Activated naive CD8-positive, alpha-beta T cell (primary cell): ENCODE results near the gene ALPK3.

Experiments
- H3K27ac Mint-ChIP-seq: one replicate; pipeline ENCODE4 v1.8.0; 2021; ENCODE audit warnings: mixed read lengths
- H3K27me3 Mint-ChIP-seq: one replicate; pipeline ENCODE4 v1.8.0; 2021; ENCODE audit warnings: mixed read lengths
- H3K36me3 Mint-ChIP-seq: one replicate; pipeline ENCODE4 v1.8.0; 2021; ENCODE audit warnings: mixed read lengths
- H3K4me1 Mint-ChIP-seq: one replicate; pipeline ENCODE4 v1.8.0; 2021; ENCODE audit warnings: low read depth, mixed read lengths
- H3K4me3 Mint-ChIP-seq: one replicate; pipeline ENCODE4 v1.8.0; 2021; ENCODE audit warnings: mild to moderate bottlenecking, mixed read lengths
- H3K9me3 Mint-ChIP-seq: one replicate; pipeline ENCODE4 v1.8.0; 2021; ENCODE audit warnings: low read depth, mixed read lengths

Gene ALPK3

GRCh38 chr15:84911879-84912660 lies 94.9 kb downstream of the ALPK3 start:
- H3K9me3 Mint-ChIP-seq: no peaks in the 10 kb centered on the region
- no peak overlapping the region for H3K27ac Mint-ChIP-seq
- no peak overlapping the region for H3K4me3 Mint-ChIP-seq
- H3K27me3 Mint-ChIP-seq: peaks cover 6% of the 10 kb centered on the region
- peaks cover 2% of the 10 kb centered on the region for H3K36me3 Mint-ChIP-seq
- peaks cover 6% of the 10 kb centered on the region for H3K4me1 Mint-ChIP-seq

- Mint-ChIP-seq H3K9me3 (no peaks in the 10 kb centered on the region), H3K36me3 (peaks cover 2% of the 10 kb centered on the region), H3K4me1 (peaks cover 6% of the 10 kb centered on the region), H3K27ac (no peak overlapping the region), H3K27me3 (peaks cover 6% of the 10 kb centered on the region), H3K4me3 (no peak overlapping the region)
These were observed 96.2 kb downstream of the ALPK3 start for GRCh38 chr15:84913360-84913723.

- Mint-ChIP-seq H3K27me3 (peaks cover 6% of the 10 kb centered on the region), H3K9me3 (no peaks in the 10 kb centered on the region), H3K27ac (no peak overlapping the region), H3K4me1 (peaks cover 6% of the 10 kb centered on the region), H3K4me3 (no peak overlapping the region), H3K36me3 (peaks cover 2% of the 10 kb centered on the region)
These were observed 97.2 kb downstream of the ALPK3 start for GRCh38 chr15:84914351-84914750.

- no peaks in the 10 kb centered on the region for H3K9me3 Mint-ChIP-seq
- H3K36me3 Mint-ChIP-seq: peaks cover 2% of the 10 kb centered on the region
- no peak overlapping the region for H3K27ac Mint-ChIP-seq
- H3K4me1 Mint-ChIP-seq: peaks cover 6% of the 10 kb centered on the region
- H3K27me3 Mint-ChIP-seq: peaks cover 6% of the 10 kb centered on the region
- H3K4me3 Mint-ChIP-seq: no peak overlapping the region
These were observed 97.9 kb downstream of the ALPK3 start for GRCh38 chr15:84914909-84915605.

- peaks cover 2% of the 10 kb centered on the region for H3K36me3 Mint-ChIP-seq
- H3K9me3 Mint-ChIP-seq: no peaks in the 10 kb centered on the region
- H3K4me1 Mint-ChIP-seq: peaks cover 6% of the 10 kb centered on the region
- peaks cover 6% of the 10 kb centered on the region for H3K27me3 Mint-ChIP-seq
- H3K27ac Mint-ChIP-seq: no peak overlapping the region
- no peak overlapping the region for H3K4me3 Mint-ChIP-seq
These were observed 98.4 kb downstream of the ALPK3 start for GRCh38 chr15:84915606-84915958.

- peaks cover 6% of the 10 kb centered on the region for H3K4me1 Mint-ChIP-seq
- H3K9me3 Mint-ChIP-seq: no peaks in the 10 kb centered on the region
- peaks cover 2% of the 10 kb centered on the region for H3K36me3 Mint-ChIP-seq
- H3K27ac Mint-ChIP-seq: no peak overlapping the region
- peaks cover 6% of the 10 kb centered on the region for H3K27me3 Mint-ChIP-seq
- H3K4me3 Mint-ChIP-seq: no peak overlapping the region
These were observed 100.3 kb downstream of the ALPK3 start for GRCh38 chr15:84917452-84917851.

GRCh38 chr15:84919106-84919667 lies 102.0 kb downstream of the ALPK3 start:
- peaks cover 6% of the 10 kb centered on the region for H3K27me3 Mint-ChIP-seq
- H3K4me3 Mint-ChIP-seq: no peak overlapping the region
- no peaks in the 10 kb centered on the region for H3K9me3 Mint-ChIP-seq
- H3K4me1 Mint-ChIP-seq: peaks cover 6% of the 10 kb centered on the region
- no peak overlapping the region for H3K27ac Mint-ChIP-seq
- peaks cover 2% of the 10 kb centered on the region for H3K36me3 Mint-ChIP-seq

GRCh38 chr15:84921121-84921520 lies 104.0 kb downstream of the ALPK3 start:
- H3K27ac Mint-ChIP-seq: no peak overlapping the region
- no peaks in the 10 kb centered on the region for H3K27me3 Mint-ChIP-seq
- no peak overlapping the region for H3K4me3 Mint-ChIP-seq
- H3K4me1 Mint-ChIP-seq: no peaks in the 10 kb centered on the region
- H3K9me3 Mint-ChIP-seq: no peaks in the 10 kb centered on the region
- H3K36me3 Mint-ChIP-seq: no peaks in the 10 kb centered on the region

- H3K27ac Mint-ChIP-seq: no peak overlapping the region
- no peaks in the 10 kb centered on the region for H3K9me3 Mint-ChIP-seq
- H3K4me3 Mint-ChIP-seq: no peak overlapping the region
- H3K4me1 Mint-ChIP-seq: no peaks in the 10 kb centered on the region
- no peaks in the 10 kb centered on the region for H3K27me3 Mint-ChIP-seq
- no peaks in the 10 kb centered on the region for H3K36me3 Mint-ChIP-seq
These were observed 105.4 kb downstream of the ALPK3 start for GRCh38 chr15:84922530-84922929.
